Karpas-422 (cell line): ENCODE data around the gene CCR2. TPM values are rescaled to one million over a fixed set of nuclear protein-coding genes. Genes with fewer than 3 reads are reported as not detected.

Experiments used
- DNase-seq: peaks from one replicate; pipeline ENCODE4 v3.0.0-alpha.2; 2015
- H2AFZ ChIP-seq: fragments of 200-600 bp; sonication (generic); 2 replicates; pipeline ENCODE4 v1.6.1; 2014; ENCODE audit warnings: antibody characterized with exemption, low read length, mixed read lengths
- H3K27ac ChIP-seq: fragments of 200-600 bp; sonication (generic); 2 replicates; pipeline ENCODE4 v1.5.1; 2014; ENCODE audit warnings: mild to moderate bottlenecking, low read length, moderate library complexity
- H3K27me3 ChIP-seq: fragments of 200-600 bp; sonication (generic); 2 replicates; pipeline ENCODE4 v1.6.1; 2014; ENCODE audit warnings: low read length, mixed read lengths
- H3K36me3 ChIP-seq: fragments of 200-600 bp; sonication (generic); 2 replicates; pipeline ENCODE4 v1.6.1; 2014; ENCODE audit warnings: low read length, mixed read lengths; ENCODE audit not compliant: insufficient read depth
- H3K4me1 ChIP-seq: fragments of 200-600 bp; sonication (generic); 2 replicates; pipeline ENCODE4 v1.6.1; 2014; ENCODE audit warnings: mild to moderate bottlenecking, low read length, mixed read lengths
- H3K4me2 ChIP-seq: fragments of 200-600 bp; sonication (generic); 2 replicates; pipeline ENCODE4 v1.6.1; 2014; ENCODE audit warnings: low read length, low read depth, mild to moderate bottlenecking; ENCODE audit not compliant: poor library complexity, severe bottlenecking
- H3K4me3 ChIP-seq: fragments of 200-600 bp; sonication (generic); 2 replicates; pipeline ENCODE4 v1.5.1; 2014; ENCODE audit warnings: mild to moderate bottlenecking, antibody characterized with exemption, low read length, mixed read lengths
- H3K79me2 ChIP-seq: fragments of 200-600 bp; sonication (generic); 2 replicates; pipeline ENCODE4 v1.6.1; 2014; ENCODE audit warnings: mild to moderate bottlenecking, low read length, mixed read lengths
- H3K9ac ChIP-seq: fragments of 200-600 bp; sonication (generic); 2 replicates; pipeline ENCODE4 v1.6.0; 2014; ENCODE audit warnings: low read length
- H3K9me2 ChIP-seq: fragments of 200-600 bp; sonication (generic), shearing (Covaris generic); replicated peaks from 2 replicates; pipeline ENCODE4 v1.6.0; 2014; ENCODE audit warnings: mild to moderate bottlenecking, low read length, moderate library complexity; ENCODE audit not compliant: insufficient read depth
- H3K9me3 ChIP-seq: fragments of 300-700, 200-600 bp; sonication (generic); 2 replicates; pipeline ENCODE4 v1.6.1; 2014; ENCODE audit warnings: low read length, mixed read lengths
- H4K20me1 ChIP-seq: fragments of 200-600 bp; sonication (generic); 2 replicates; pipeline ENCODE4 v1.6.1; 2014; ENCODE audit warnings: mild to moderate bottlenecking, antibody characterized with exemption, low read length, low read depth; ENCODE audit not compliant: insufficient read depth
- total RNA-seq: library from RNA; depleted of rRNA; stranded (reverse); fragments of >200 nt; shearing (Covaris generic); gene quantifications from 2 replicates; pipeline ENCODE4 v1.2.3, GENCODE V29; 2014; ENCODE audit warnings: low replicate concordance

The CCR2 gene
- total RNA-seq, 1 experiment from 2014 or later: not detected

DNA sequence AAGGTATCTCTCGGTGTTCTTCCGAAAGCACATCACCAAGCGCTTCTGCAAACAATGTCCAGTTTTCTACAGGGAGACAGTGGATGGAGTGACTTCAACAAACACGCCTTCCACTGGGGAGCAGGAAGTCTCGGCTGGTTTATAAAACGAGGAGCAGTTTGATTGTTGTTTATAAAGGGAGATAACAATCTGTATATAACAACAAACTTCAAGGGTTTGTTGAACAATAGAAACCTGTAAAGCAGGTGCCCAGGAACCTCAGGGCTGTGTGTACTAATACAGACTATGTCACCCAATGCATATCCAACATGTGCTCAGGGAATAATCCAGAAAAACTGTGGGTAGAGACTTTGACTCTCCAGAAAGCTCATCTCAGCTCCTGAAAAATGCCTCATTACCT, 4.6 kb downstream of the CCR2 start:
- Histone ChIP-seq H2AFZ (no peak overlapping the region), H3K9me2 (no peaks in the 10 kb centered on the region), H3K4me1 (no peaks in the 10 kb centered on the region), H3K4me3 (no peak overlapping the region), H3K36me3 (no peaks in the 10 kb centered on the region), H3K79me2 (no peaks in the 10 kb centered on the region), H3K9me3 (no peaks in the 10 kb centered on the region), H3K27me3 (no peaks in the 10 kb centered on the region), H3K27ac (no peak overlapping the region), H3K4me2 (no peak overlapping the region), H3K9ac (no peak overlapping the region), H4K20me1 (no peaks in the 10 kb centered on the region)
- no peak for DNase-seq

DNA sequence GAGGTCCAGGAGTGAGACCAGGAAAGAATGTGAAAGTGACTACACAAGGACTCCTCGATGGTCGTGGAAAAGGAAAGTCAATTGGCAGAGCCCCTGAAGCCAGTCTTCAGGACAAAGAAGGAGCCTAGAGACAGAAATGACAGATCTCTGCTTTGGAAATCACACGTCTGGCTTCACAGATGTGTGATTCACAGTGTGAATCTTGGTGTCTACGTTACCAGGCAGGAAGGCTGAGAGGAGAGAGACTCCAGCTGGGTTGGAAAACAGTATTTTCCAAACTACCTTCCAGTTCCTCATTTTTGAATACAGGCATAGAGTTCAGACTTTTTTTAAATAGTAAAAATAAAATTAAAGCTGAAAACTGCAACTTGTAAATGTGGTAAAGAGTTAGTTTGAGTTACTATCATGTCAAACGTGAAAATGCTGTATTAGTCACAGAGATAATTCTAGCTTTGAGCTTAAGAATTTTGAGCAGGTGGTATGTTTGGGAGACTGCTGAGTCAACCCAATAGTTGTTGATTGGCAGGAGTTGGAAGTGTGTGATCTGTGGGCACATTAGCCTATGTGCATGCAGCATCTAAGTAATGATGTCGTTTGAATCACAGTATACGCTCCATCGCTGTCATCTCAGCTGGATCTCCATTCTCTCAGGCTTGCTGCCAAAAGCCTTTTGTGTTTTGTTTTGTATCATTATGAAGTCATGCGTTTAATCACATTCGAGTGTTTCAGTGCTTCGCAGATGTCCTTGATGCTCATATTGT, 6.0 kb downstream of the CCR2 start:
- no peak overlapping the region for H3K9ac ChIP-seq

DNA sequence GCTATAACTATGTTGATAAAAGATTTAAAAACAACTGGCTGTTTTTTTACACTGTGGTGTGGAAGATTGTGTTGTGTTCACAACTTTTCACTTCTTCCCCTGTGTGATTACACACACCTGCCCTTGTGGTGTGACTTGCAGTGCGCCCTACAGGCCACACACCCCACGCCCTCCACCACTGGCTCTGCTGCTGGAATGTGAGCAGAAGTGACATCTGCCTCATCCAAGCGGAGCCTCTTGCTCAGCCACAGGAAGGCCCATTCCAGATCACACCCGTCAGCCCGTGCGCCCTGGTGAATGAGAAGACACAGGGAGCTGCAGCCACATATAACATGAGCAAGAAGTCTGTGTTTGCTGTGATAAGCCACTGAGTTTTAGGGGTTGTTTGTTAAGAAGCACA, 7.0 kb downstream of the CCR2 start:
- Histone ChIP-seq H3K27ac (no peak overlapping the region), H3K79me2 (no peaks in the 10 kb centered on the region), H3K4me3 (no peak overlapping the region), H3K9me3 (no peaks in the 10 kb centered on the region), H3K9me2 (no peaks in the 10 kb centered on the region), H3K36me3 (no peaks in the 10 kb centered on the region), H4K20me1 (no peaks in the 10 kb centered on the region), H3K4me1 (no peaks in the 10 kb centered on the region), H3K27me3 (no peaks in the 10 kb centered on the region), H2AFZ (no peak overlapping the region), H3K4me2 (no peak overlapping the region), H3K9ac (no peak overlapping the region)
- DNase-seq: no peak

More for the DNA sequence above, 6.0 kb downstream of the CCR2 start:
- Histone ChIP-seq H3K36me3 (no peaks in the 10 kb centered on the region), H3K27me3 (no peaks in the 10 kb centered on the region), H3K4me1 (no peaks in the 10 kb centered on the region), H3K27ac (no peak overlapping the region), H3K4me3 (no peak overlapping the region), H4K20me1 (no peaks in the 10 kb centered on the region), H2AFZ (no peak overlapping the region), H3K4me2 (no peak overlapping the region), H3K9me3 (no peaks in the 10 kb centered on the region), H3K9me2 (no peaks in the 10 kb centered on the region), H3K79me2 (no peaks in the 10 kb centered on the region)
- DNase-seq: no peak

DNA sequence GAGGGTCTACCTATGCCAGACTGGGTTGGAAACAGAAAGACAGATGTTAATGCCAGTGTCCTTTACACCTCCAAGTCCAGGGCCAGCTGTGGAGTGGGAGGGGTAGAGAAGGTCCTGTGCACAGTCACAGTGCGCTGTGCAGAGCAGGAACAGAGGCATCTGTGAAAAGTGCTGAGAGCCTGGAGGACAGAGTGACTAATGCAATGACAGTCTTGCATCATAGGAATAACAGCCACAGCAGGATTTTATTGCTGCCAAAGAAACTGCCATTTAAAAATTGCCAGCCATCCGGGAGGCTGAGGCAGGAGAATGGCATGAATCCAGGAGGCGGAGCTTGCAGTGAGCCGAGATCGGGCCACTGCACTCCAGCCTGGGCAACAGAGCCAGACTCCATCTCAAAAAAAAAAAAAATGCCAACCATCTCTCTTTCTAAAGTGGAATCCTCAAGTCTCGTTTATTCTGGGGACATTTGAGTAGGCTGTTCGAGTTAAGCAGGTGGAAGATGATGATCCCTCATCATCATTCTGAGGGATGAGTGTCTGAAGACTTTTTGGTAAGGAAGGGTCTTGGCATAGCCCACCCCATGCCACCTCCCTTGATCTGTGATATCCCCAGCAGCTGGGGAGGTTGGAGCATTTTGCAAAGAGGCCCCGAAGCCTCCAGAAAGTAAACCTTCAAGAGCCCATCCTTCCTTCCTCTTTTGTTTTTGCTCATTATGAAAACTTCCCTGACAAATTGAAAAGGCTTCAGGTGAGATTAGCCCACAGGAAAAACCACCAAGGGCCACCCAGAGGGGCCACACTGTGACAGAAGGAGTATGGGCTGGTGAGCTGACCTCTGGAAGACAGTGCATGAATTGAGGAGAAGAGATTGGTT, 7.7 kb downstream of the CCR2 start:
- H3K36me3 ChIP-seq: no peaks in the 10 kb centered on the region
- H4K20me1 ChIP-seq: no peaks in the 10 kb centered on the region
- H3K9me3 ChIP-seq: no peaks in the 10 kb centered on the region
- no peaks in the 10 kb centered on the region for H3K4me1 ChIP-seq
- H3K27ac ChIP-seq: no peak overlapping the region
- H3K79me2 ChIP-seq: no peaks in the 10 kb centered on the region
- H3K9ac ChIP-seq: no peak overlapping the region
- no peaks in the 10 kb centered on the region for H3K27me3 ChIP-seq
- H3K9me2 ChIP-seq: no peaks in the 10 kb centered on the region
- H2AFZ ChIP-seq: no peak overlapping the region
- DNase-seq: no peak
- H3K4me2 ChIP-seq: no peak overlapping the region
- H3K4me3 ChIP-seq: no peak overlapping the region

DNA sequence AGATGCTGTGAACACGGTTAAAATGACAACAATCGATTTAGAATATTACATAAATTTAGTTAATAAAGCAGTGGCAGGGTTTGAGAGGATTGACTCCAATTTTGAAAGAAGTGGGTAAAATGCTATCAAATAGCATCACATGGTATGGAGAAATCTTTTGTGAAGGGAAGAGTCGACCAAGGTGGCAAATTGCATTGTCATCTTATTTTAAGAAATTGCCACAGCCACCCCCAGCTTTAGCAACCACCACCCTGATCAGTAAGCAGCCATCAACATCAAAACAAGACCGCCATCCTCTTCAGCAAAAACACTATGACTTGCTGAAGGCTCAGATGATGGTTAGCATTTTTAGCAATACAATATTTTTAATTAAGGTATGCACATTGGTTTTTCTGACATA, 11.1 kb downstream of the CCR2 start:
- H3K36me3 ChIP-seq: no peaks in the 10 kb centered on the region
- H3K4me2 ChIP-seq: no peak overlapping the region
- no peaks in the 10 kb centered on the region for H3K9me2 ChIP-seq
- no peak overlapping the region for H3K4me3 ChIP-seq
- H3K4me1 ChIP-seq: no peaks in the 10 kb centered on the region
- H4K20me1 ChIP-seq: no peaks in the 10 kb centered on the region
- no peak for DNase-seq
- H3K27ac ChIP-seq: no peak overlapping the region
- H3K27me3 ChIP-seq: no peaks in the 10 kb centered on the region
- no peak overlapping the region for H3K9ac ChIP-seq
- no peaks in the 10 kb centered on the region for H3K9me3 ChIP-seq
- no peak overlapping the region for H2AFZ ChIP-seq
- no peaks in the 10 kb centered on the region for H3K79me2 ChIP-seq

DNA sequence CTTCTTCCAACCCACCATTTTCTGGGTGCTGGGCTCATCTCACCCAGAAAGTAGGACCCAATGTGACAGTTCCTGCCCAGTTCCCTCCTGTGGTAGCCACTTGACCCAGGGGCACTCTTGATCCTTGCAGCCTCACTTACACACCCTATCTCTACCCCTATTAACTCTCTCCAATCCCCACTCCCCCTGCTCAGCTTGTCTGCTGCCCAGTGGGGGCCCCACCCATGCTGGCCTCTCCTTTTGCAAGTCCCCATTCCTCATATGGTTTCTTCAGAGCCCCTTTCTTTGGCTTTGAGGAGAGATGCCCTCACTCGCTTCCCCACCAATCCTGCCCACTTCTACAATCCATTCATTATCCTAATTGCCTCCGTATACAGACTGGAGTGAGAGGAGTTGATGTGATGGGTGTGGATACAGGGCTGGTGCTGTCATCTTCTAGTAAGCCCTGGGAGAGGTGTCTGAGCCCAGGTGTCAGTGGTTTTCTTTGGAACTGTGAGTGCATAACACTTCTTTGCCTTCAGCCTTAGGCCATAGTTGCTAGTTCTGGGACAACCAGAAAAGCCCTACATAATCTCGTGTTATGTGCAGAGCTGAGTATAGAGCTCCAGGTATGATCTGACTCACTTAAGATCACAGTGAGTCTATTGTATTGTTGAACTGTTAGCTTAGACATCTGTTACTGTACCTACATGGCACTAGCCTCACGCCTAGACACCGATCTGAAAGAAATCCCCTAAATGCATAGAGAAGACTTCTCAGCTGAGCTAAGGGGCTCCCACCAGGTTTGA, 12.0 kb downstream of the CCR2 start:
- no peak overlapping the region for H3K4me3 ChIP-seq
- no peaks in the 10 kb centered on the region for H3K36me3 ChIP-seq
- H3K27me3 ChIP-seq: no peaks in the 10 kb centered on the region
- H2AFZ ChIP-seq: no peak overlapping the region
- no peak overlapping the region for H3K4me2 ChIP-seq
- H3K9me3 ChIP-seq: no peaks in the 10 kb centered on the region
- no peak for DNase-seq
- H3K9ac ChIP-seq: no peak overlapping the region
- H4K20me1 ChIP-seq: no peaks in the 10 kb centered on the region
- no peaks in the 10 kb centered on the region for H3K9me2 ChIP-seq
- no peak overlapping the region for H3K27ac ChIP-seq
- H3K4me1 ChIP-seq: no peaks in the 10 kb centered on the region
- no peaks in the 10 kb centered on the region for H3K79me2 ChIP-seq

DNA sequence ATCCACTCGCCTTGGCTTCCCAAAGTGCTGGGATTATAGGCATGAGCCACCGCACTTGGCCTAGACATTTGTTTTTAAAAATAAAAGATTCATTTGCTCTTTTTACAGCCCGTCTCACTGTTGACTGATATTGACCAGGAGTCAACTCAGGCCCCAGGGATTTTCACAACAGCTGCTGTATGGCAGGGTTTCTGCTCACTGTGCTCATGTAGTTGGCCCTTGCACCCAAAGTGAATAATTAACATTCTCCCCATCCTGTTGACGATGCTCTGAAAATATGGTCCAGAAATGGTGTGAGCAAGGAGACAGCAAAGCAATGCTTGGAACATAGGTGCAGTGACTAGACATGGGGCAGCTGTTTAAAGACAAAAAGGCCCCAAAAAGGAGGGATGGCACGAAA, 13.9 kb downstream of the CCR2 start:
- no peaks in the 10 kb centered on the region for H3K79me2 ChIP-seq
- peak; percentile 7 for DNase-seq
- H3K9me2 ChIP-seq: no peaks in the 10 kb centered on the region
- H3K27ac ChIP-seq: no peak overlapping the region
- no peak overlapping the region for H3K4me2 ChIP-seq
- no peaks in the 10 kb centered on the region for H3K9me3 ChIP-seq
- H4K20me1 ChIP-seq: no peaks in the 10 kb centered on the region
- no peaks in the 10 kb centered on the region for H3K4me1 ChIP-seq
- no peak overlapping the region for H3K9ac ChIP-seq
- H2AFZ ChIP-seq: no peak overlapping the region
- no peaks in the 10 kb centered on the region for H3K27me3 ChIP-seq
- no peaks in the 10 kb centered on the region for H3K36me3 ChIP-seq
- no peak overlapping the region for H3K4me3 ChIP-seq

DNA sequence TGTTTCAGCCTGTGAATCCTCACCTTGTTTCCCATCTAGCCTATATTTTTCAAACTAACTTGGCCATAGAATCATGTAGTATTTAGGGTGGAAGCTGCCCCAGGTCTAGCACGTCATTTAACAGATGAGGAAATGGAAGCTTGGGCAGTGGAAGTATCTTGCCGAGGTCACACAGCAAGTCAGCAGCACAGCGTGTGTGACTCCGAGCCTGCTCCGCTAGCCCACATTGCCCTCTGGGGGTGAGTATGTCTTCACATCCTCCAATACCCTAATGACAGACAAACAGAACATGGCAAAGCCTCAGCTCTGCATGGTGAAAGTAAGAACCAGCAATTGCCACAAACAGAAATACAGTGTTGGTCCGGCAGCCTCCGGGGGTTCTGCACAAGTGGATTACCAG, 14.7 kb downstream of the CCR2 start:
- H2AFZ ChIP-seq: no peak overlapping the region

More for the DNA sequence above, 14.7 kb downstream of the CCR2 start:
- H3K4me3 ChIP-seq: no peak overlapping the region
- no peak overlapping the region for H3K27ac ChIP-seq
- no peaks in the 10 kb centered on the region for H4K20me1 ChIP-seq
- H3K36me3 ChIP-seq: no peaks in the 10 kb centered on the region
- no peaks in the 10 kb centered on the region for H3K4me1 ChIP-seq
- no peak overlapping the region for H3K9ac ChIP-seq
- H3K9me3 ChIP-seq: no peaks in the 10 kb centered on the region
- peak; percentile 77 for DNase-seq
- no peak overlapping the region for H3K4me2 ChIP-seq
- H3K79me2 ChIP-seq: no peaks in the 10 kb centered on the region
- H3K9me2 ChIP-seq: no peaks in the 10 kb centered on the region
- H3K27me3 ChIP-seq: no peaks in the 10 kb centered on the region
